Neutrophil (primary cell): ENCODE measurements around the gene VCAN.

ENCODE experiments used
- H3K27ac ChIP-seq: fragments of 200-600 bp; sonication (generic); 2 replicates; pipeline ENCODE4 v1.5.1; 2016; ENCODE audit warnings: mild to moderate bottlenecking, moderate library complexity
- H3K27me3 ChIP-seq: fragments of 200-600 bp; sonication (generic); 2 replicates; pipeline ENCODE4 v1.6.0; 2016; ENCODE audit warnings: mild to moderate bottlenecking
- H3K36me3 ChIP-seq: fragments of 200-600 bp; sonication (generic); 2 replicates; pipeline ENCODE4 v1.5.1; 2017
- H3K4me1 ChIP-seq, 2 experiments: fragments of 200-600 bp in 1 of 2; sonication (generic) in 1 of 2; 1 replicate in 1 of 2; 2 replicates in 1 of 2; pipeline versions ENCODE4 v1.5.1 to v1.6.1; 2013 to 2016; ENCODE audit warnings: low read depth in 1 of 2, low read length in 1 of 2, mild to moderate bottlenecking in 1 of 2, moderate library complexity in 1 of 2; ENCODE audit not compliant: control insufficient read depth in 1 of 2, insufficient read depth in 1 of 2
- H3K4me3 ChIP-seq, 2 experiments: fragments of 200-600 bp in 1 of 2; sonication (generic) in 1 of 2; 1 replicate in 1 of 2; 2 replicates in 1 of 2; pipeline ENCODE4 v1.5.1; 2013 to 2016; ENCODE audit warnings: low read depth in 1 of 2, low read length in 1 of 2, mild to moderate bottlenecking in 1 of 2, moderate library complexity in 1 of 2
- H3K9me3 ChIP-seq: fragments of 200-600 bp; sonication (generic); 2 replicates; pipeline ENCODE4 v1.5.1; 2016
- CTCF ChIP-seq: fragments of 200-600 bp; sonication (generic); IDR thresholded peaks from 2 replicates; pipeline ENCODE4 v1.5.1; 2016; ENCODE audit warnings: antibody characterized with exemption

The VCAN gene

DNA sequence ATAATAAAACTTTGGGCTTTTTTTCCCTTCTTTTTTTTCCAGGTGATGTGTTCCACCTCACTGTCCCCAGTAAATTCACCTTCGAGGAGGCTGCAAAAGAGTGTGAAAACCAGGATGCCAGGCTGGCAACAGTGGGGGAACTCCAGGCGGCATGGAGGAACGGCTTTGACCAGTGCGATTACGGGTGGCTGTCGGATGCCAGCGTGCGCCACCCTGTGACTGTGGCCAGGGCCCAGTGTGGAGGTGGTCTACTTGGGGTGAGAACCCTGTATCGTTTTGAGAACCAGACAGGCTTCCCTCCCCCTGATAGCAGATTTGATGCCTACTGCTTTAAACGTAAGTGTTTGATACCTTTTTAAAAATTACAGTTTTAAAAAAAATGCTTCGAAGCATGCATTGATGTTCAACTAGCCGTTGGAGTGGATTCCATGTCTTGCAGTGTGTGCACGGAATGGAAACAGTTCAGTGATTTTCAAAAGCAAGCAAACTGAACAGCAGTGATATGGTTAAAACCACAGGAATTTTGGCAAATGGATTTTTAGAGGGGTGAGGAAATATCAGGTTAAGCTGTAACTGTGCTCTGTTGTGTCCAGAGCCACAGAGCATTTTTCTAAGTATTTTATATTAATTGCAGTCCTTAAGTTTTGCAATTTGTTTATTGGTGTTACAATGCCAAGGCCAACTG, 40.7 kb downstream of the VCAN start:
- H3K36me3 ChIP-seq, result no peaks in the 10 kb centered on the region
- no peak for TF ChIP-seq CTCF
- H3K27ac ChIP-seq, result no peak overlapping the region
- H3K27me3 ChIP-seq, result no peaks in the 10 kb centered on the region
- no peak overlapping the region for H3K4me3 ChIP-seq
- no peaks in the 10 kb centered on the region for H3K9me3 ChIP-seq
- no peaks in the 10 kb centered on the region for H3K4me1 ChIP-seq

DNA sequence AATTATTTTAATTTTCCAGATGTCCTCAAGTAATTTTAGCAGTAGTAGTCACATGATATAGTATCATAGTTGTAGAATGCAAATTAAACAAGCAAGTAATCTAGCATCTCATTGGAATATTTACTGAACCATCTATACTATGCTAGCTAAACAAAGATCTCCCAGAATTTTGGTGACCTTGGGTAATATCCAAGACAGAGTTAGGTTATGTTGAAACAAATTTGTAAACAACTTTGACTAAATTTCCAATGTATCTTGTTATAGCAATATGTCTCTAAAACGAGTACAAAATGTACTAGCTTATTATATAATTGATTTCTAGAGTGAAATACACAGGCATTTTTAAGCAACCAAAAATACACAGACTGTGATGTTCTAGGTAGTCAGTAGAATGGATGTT, 41.5 kb downstream of the VCAN start:
- H3K9me3 ChIP-seq, result no peaks in the 10 kb centered on the region
- no peaks in the 10 kb centered on the region for H3K4me1 ChIP-seq
- no peaks in the 10 kb centered on the region for H3K36me3 ChIP-seq
- no peaks in the 10 kb centered on the region for H3K27me3 ChIP-seq
- H3K4me3 ChIP-seq, result no peak overlapping the region
- no peak overlapping the region for H3K27ac ChIP-seq
- no peak for TF ChIP-seq CTCF

DNA sequence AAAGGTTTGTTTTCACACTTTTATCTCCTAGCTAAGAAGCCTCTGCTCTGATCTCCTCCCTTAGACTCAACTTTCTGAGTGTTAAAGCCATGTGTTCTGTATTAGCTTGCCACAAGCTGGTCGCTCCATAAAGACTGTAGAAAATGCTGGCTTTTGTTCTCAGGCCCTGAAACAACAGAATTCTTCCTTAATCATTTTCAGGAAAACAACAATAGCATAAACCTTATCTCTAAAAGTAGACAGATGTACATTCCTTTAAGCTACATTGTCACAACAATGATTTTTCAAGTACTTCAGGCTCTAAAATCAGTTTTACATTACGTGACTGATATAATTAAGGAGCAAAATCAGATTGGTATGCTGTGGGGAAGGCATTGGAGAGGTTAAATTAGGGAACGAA, 41.9 kb downstream of the VCAN start:
- no peaks in the 10 kb centered on the region for H3K9me3 ChIP-seq
- H3K27ac ChIP-seq, result no peak overlapping the region
- no peak overlapping the region for H3K4me3 ChIP-seq
- no peaks in the 10 kb centered on the region for H3K4me1 ChIP-seq
- no peaks in the 10 kb centered on the region for H3K36me3 ChIP-seq
- H3K27me3 ChIP-seq, result no peaks in the 10 kb centered on the region
- TF ChIP-seq CTCF, result no peak

GRCh38 chr5:83516377-83516776, 44.8 kb downstream of the VCAN start:
- no peak for TF ChIP-seq CTCF
- no peaks in the 10 kb centered on the region for H3K9me3 ChIP-seq
- no peaks in the 10 kb centered on the region for H3K36me3 ChIP-seq
- no peaks in the 10 kb centered on the region for H3K4me1 ChIP-seq
- H3K4me3 ChIP-seq, result no peak overlapping the region
- H3K27ac ChIP-seq, result no peak overlapping the region
- no peaks in the 10 kb centered on the region for H3K27me3 ChIP-seq

DNA sequence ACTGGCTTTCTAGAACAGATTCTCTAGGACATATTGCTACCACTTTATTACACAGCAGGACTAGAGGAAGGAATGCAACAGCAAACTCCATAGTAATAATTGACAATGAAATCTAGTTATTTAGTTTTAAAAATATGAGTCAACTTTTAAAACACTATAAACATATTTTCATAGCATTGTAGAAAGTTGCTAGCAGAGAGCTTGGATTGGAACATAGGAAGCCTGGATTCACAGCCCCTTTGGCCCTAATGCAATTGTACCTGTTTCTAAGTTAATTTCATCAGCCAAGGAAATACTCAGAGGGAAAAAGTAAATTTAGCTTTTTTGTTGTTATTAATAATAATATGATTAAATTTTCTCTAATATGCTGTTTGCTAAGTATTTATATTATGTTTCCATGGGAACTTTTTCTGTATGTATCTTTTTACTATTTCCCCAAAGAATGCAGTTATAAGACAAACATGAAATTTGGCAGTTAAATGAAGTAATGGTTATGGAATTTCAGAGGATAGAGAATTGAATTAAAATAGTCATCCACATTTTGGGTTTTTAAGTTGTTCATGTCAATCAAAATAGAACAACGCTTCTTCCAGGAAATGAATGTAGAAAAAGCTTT, 45.6 kb downstream of the VCAN start:
- no peaks in the 10 kb centered on the region for H3K9me3 ChIP-seq
- H3K36me3 ChIP-seq, result no peaks in the 10 kb centered on the region
- TF ChIP-seq CTCF, result no peak
- H3K4me3 ChIP-seq, result no peak overlapping the region
- H3K4me1 ChIP-seq, result no peaks in the 10 kb centered on the region
- H3K27ac ChIP-seq, result no peak overlapping the region
- no peaks in the 10 kb centered on the region for H3K27me3 ChIP-seq
